LHCN-M2 (cell line): ENCODE measurements around the gene FGD5. TPM values are rescaled to one million over a fixed set of nuclear protein-coding genes. Genes with fewer than 3 reads are reported as not detected.

Source experiments
- DNase-seq: peaks from one replicate; pipeline ENCODE4 v3.0.0-alpha.2; 2012; ENCODE audit warnings: low read depth
- total RNA-seq: library from RNA; depleted of rRNA; stranded (reverse); fragments of >200 nt; gene quantifications from 2 replicates; pipeline ENCODE4 v1.2.3, GENCODE V29; 2014

Gene FGD5
- total RNA-seq, 1 experiment from 2014 or later, result not detected

DNA sequence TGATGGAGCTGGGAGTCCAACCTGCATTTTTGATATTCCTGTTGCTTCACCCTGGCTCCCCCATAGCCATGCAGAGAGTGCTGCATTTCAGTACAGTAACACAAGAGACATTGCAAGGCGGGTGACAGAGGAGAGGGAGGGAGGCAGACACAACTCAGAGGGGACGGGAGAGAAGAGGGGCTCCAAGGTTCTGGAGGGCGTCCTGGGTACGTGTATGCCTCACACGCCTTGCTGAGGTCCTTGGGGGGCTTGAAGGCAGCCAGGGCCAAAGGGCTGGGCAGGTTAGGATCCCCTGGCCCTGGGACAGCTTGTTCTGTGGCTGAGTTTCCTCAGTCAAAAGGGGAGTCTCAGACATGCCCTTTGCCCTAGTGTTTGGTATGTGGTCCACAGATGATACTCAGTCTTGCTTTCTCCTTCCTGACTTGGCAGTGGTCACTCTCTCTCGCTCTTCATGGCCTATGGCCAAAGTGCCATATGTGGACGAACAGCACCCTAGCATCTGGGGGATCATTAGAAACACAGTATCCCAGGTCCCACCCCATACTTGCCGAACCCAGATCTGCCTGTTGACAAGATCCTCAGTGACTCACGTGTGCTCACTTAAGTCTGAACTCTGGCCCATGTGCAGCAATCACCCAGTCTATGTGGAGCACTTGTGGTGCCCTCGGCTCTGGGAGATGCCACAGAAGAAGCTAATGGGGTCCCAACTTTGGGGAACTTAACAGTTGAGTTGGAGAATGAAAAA, 52.9 kb downstream of the FGD5 start:
- DNase-seq, result no peak

GRCh38 chr3:14872706-14873105, 53.9 kb downstream of the FGD5 start:
- no peak for DNase-seq

- no peak for DNase-seq
Observed at GRCh38 chr3:14874784-14875183, 56.0 kb downstream of the FGD5 start.

DNA sequence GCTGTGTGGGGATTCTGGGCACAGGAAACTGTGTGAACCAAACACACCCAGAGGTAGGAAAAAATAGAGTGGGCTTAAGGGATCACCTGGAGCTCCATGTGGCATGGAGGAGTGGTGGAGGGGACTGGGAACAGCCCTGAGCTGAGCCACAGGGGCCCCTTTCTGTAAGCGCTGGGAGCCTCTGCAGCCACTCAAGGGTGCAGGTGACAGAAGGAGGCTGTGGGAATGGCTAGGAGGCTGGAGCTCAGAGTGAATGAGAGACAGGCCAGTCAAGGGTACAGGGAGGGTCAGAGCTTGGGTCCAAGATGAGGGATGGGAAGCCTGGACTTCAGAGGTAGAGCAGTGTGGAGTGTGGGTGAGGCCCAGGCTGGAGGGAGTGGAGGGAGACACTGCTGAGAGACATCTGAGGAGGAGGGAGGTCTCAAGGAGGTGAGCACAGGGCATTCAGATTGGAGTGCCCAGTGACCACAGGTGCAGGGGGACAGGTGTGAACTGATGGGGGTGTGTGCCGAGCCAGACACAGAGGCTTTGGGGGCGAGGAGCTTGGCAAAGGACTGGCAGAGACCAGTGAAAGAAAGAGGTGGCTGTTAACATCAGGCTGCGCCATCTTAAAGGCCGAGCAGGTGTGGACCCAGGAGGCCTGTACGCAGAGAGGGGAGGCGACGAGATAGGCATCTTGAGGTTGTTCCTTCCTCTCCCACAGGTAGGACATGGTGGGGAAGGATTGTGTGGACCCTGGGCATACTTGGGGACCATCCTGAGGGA, 56.8 kb downstream of the FGD5 start:
- DNase-seq, result no peak

DNA sequence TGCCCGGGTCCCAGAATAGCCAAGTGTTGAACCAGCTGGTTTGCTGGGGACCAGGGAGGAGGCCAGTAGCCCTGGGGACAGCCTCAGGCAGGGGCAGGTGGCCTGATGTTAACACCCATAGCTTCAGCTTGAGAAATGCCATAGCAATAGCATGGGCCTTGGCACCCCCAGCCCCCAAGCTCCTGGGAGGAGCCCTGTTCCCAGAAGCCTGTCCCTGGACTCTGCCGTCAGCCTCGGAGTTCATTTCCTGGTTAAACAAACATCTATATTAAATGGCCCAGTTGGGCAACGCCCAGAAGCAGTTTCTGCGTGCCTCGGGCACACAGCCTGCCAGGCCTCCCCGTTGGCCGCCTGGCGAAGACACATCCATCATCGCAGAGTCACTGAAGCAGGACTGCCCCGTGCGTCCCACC, 58.2 kb downstream of the FGD5 start:
- DNase-seq, result no peak

DNA sequence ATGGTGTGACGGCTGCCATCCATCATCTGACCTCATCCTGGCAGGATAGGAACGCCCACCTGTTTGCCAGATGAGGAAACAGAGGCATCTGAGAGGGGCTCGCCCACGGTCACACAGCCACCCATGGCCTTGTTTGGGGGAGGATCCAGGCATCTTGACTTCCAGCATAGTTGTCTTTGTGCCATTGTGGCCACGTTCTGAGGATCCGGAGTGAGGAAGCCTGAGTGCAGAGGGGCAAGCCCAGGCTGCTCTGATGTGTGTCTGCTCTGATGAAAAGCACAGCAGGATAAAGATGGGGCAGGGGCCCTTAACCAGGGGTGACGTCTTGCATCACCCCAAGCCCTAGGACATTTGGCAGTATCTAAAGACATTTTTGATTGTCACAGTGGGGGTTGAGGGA, 58.7 kb downstream of the FGD5 start:
- no peak for DNase-seq

GRCh38 chr3:14879211-14879874, 60.6 kb downstream of the FGD5 start:
- DNase-seq, result no peak

DNA sequence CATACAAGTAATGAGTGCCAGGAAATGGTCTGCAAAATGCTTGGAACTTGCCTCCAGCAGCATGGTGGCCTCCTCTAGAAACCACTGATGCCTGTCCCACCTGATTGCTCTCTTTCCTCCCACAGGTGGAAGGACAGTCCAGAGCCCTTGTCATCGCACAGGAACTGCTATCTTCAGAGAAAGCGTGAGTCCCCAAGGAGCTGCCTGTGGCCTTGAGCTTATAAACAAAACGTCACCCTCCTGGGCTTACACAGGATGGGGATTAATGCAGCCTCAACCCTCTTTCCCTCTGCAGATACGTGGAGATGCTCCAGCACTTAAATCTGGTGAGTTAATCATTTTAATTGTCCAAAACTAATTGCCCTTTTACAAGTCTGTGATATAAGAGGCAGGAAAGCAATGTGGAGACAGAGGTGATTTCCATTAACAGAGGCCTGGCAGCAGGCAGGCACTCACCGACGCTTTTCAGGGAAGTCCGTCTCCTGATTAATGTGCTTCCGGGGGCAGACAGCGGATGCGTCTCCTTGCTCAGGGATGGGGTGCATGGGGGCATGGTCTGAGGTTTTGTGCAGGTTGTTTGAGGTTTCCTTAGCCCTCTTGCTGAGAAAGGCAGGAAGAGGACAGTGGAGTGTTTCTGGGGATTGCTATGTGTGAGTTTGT, 61.8 kb downstream of the FGD5 start:
- no peak for DNase-seq

DNA sequence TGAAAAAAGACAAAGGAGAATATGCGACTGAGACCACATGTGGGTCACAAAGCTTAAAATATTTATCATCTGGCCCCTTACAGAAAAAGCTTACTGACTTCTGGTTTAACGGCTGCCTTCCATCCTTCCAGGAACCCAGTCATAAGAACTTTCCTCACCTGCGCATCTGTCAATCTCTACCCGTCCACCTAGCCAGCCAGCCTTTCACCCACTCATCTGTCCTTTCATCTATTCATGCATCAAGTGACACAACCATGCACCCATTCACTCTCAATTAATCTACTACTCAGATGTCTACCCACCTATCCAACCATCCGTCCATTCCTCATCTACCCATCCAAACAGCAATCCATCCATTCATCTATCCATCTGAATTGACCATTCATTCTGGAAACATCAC, 64.5 kb downstream of the FGD5 start:
- no peak for DNase-seq

DNA sequence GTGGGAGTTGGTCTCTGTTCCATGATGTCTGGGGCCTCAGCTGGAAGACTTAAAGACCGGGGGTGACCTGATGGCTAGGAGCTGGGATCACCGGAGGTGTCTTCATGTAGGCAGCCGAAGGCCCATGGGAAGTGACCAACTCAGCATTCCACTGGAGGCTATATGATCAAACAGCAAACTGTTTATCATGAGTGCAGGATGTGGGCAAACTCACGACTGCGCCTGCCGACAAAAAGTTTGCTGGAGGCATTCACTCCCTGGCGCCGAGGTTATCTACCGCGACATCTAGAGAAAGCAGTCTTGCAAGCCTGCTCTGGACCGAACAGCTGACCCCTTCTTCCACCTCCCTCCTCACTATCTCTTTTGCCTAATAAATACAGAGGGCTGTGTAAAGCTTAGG, 65.9 kb downstream of the FGD5 start:
- no peak for DNase-seq

DNA sequence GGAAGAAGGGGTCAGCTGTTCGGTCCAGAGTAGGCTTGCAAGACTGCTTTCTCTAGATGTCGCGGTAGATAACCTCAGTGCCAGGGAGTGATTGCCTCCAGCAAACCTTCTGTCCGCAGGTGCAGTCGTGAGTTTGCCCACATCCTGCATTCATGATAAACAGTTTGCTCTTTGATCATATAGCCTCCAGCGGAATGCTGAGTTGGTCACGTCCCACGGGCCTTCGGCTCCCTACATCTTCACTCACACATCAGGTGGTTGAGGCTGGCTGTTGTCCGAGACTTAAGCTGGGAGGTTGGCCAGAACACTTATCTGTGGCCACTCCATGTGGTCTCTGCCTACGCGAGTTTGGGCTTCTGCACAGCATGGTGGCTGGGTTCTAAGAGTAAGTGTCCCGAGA, 66.5 kb downstream of the FGD5 start:
- DNase-seq, result no peak

- DNase-seq, result no peak
Observed at GRCh38 chr3:14886101-14886500, 67.3 kb downstream of the FGD5 start.

GRCh38 chr3:14889205-14889604, 70.4 kb downstream of the FGD5 start:
- DNase-seq, result no peak

GRCh38 chr3:14889943-14890342, 71.2 kb downstream of the FGD5 start:
- no peak for DNase-seq

DNA sequence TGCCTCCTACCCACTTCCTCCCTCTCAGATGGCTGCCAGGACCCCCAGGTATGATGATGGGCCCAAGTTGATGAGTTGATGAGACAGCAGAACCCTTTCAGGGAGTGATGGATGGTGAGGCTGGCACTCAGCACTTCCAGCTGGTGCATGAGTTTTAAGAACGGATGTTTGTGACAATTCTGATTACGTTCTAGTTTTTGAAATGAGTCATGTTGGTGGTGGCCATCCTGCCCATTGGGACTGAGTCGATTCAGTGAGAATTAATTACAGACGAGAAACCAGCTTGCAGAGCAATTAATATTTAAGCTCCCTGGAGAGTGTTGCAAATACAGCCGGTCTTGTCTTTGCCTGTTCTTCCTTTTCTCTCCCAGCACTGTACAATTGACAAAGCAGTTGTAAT, 71.7 kb downstream of the FGD5 start:
- DNase-seq, result peak; percentile 7

GRCh38 chr3:14891135-14892132, 72.7 kb downstream of the FGD5 start:
- DNase-seq, result no peak

- DNase-seq, result no peak
Observed at GRCh38 chr3:14892226-14892625, 73.5 kb downstream of the FGD5 start.

DNA sequence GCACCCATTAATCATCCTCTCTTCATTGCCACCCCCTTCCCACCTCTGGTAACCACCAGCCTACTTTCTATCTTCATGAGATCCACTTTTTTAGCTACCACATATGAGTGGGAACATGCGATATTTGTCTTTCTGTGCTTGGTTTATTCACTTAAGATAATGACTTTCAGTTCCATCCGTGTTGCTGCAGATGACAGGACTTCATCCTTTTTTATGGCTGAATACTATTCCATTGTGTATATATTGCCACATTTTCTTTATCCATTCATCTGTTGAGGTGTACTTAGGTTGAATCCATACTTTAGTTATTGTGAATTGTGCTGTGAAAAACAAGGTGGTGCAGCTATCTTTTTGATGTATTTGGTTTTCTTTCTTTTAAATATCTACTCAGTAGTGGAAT, 75.3 kb downstream of the FGD5 start:
- no peak for DNase-seq

- no peak for DNase-seq
Observed at GRCh38 chr3:14897266-14897665, 78.5 kb downstream of the FGD5 start.

GRCh38 chr3:14898929-14899328, 80.2 kb downstream of the FGD5 start:
- DNase-seq, result no peak
